Heart left ventricle (tissue), 13 donors: Measurements from ENCODE around the gene ATXN2.

Experiments
- POLR2A ChIP-seq, 2 donors: fragments of 450-650 bp; IDR thresholded peaks; one replicate each; pipeline ENCODE4 v1.6.1; 2017; ENCODE audit warnings: antibody characterized with exemption in 2 of 2, mild to moderate bottlenecking in 2 of 2, moderate library complexity in 2 of 2
- TF ChIP-seq, protein P1 (sequence below), 12 donors: fragments of 200-600 bp; sonication (generic) in 4 of 12; IDR thresholded peaks; one replicate each; pipeline versions ENCODE4 v1.5.0 to v1.8.0; 2018 to 2022; ENCODE audit warnings: antibody characterized with exemption in 12 of 12, mild to moderate bottlenecking in 5 of 12
- donor health status: ischemic (EF 13 %, LVEDD 7.1; RV severe dilation, severe dysfunction).
- donor health status: DM: no; HTN: yes; CAD: no.
- donor health status: DM: no; HTN: no; CAD: no.
- donor health status: ischemic (EF 25% LVEDD 6.9; RV normal size, moderate dysfunction).
- donor health status: ischemic (EF 25% LVEDD 5.7; RV mildly dilated, moderate dysfunction).
- donor health status: ischemic (EF 35%, LVEDD 5.7; RV mildly dilated, moderate dysfunction).
- donor health status: nonischemic (EF 11% LVEDD 7.7; RV severe dilation, severe dysfunction).
- donor health status: DM: yes; HTN: yes; CAD: no.
- donor health status: PGD.
- donor health status: ischemic (EF 29% LVEDD 5.4; RV normal size, mild dysfunction).
- donor health status: nonischemic (EF 23%, LVEDD 6.1; RV moderate dilation, normal function).

- TF ChIP-seq, protein P1, sequence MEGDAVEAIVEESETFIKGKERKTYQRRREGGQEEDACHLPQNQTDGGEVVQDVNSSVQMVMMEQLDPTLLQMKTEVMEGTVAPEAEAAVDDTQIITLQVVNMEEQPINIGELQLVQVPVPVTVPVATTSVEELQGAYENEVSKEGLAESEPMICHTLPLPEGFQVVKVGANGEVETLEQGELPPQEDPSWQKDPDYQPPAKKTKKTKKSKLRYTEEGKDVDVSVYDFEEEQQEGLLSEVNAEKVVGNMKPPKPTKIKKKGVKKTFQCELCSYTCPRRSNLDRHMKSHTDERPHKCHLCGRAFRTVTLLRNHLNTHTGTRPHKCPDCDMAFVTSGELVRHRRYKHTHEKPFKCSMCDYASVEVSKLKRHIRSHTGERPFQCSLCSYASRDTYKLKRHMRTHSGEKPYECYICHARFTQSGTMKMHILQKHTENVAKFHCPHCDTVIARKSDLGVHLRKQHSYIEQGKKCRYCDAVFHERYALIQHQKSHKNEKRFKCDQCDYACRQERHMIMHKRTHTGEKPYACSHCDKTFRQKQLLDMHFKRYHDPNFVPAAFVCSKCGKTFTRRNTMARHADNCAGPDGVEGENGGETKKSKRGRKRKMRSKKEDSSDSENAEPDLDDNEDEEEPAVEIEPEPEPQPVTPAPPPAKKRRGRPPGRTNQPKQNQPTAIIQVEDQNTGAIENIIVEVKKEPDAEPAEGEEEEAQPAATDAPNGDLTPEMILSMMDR (IDR thresholded peaks at IDR 0.05): peak in 3 of 12 donors; percentile 4 to 24 (median 12)
- TF ChIP-seq POLR2A (IDR thresholded peaks at IDR 0.05): no peak
Observed at GRCh38 chr12:111642681-111643426, 43.7 kb upstream of the ATXN2 start.
